D721Med (cell line): ENCODE measurements around the gene SYT8.

Experiments used
- DNase-seq: peaks from one replicate; pipeline ENCODE4 v3.0.0; 2011; ENCODE audit warnings: low spot score; ENCODE audit not compliant: insufficient read length
- FAIRE-seq: peaks from 2 replicates; lab custom pipeline; 2011; peaks lifted over from hg19 to GRCh38; lab: Jason Lieb, UNC
- TF ChIP-seq, protein P1 (sequence below): IDR thresholded peaks from 2 replicates; pipeline ENCODE4 v1.5.1; 2012; ENCODE audit warnings: mild to moderate bottlenecking, control low read depth; ENCODE audit not compliant: insufficient read depth; ENCODE audit errors: missing control alignments

The SYT8 gene

GRCh38 chr11:1825785-1826451 is 8.9 kb upstream of the SYT8 start:
- no peak for DNase-seq
- no peak for FAIRE-seq
- TF ChIP-seq, protein P1, sequence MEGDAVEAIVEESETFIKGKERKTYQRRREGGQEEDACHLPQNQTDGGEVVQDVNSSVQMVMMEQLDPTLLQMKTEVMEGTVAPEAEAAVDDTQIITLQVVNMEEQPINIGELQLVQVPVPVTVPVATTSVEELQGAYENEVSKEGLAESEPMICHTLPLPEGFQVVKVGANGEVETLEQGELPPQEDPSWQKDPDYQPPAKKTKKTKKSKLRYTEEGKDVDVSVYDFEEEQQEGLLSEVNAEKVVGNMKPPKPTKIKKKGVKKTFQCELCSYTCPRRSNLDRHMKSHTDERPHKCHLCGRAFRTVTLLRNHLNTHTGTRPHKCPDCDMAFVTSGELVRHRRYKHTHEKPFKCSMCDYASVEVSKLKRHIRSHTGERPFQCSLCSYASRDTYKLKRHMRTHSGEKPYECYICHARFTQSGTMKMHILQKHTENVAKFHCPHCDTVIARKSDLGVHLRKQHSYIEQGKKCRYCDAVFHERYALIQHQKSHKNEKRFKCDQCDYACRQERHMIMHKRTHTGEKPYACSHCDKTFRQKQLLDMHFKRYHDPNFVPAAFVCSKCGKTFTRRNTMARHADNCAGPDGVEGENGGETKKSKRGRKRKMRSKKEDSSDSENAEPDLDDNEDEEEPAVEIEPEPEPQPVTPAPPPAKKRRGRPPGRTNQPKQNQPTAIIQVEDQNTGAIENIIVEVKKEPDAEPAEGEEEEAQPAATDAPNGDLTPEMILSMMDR = no peak

GRCh38 chr11:1826552-1827094 is 8.2 kb upstream of the SYT8 start:
- no peak for FAIRE-seq
- DNase-seq = no peak
- TF ChIP-seq, protein P1 = peak; percentile 18

DNA sequence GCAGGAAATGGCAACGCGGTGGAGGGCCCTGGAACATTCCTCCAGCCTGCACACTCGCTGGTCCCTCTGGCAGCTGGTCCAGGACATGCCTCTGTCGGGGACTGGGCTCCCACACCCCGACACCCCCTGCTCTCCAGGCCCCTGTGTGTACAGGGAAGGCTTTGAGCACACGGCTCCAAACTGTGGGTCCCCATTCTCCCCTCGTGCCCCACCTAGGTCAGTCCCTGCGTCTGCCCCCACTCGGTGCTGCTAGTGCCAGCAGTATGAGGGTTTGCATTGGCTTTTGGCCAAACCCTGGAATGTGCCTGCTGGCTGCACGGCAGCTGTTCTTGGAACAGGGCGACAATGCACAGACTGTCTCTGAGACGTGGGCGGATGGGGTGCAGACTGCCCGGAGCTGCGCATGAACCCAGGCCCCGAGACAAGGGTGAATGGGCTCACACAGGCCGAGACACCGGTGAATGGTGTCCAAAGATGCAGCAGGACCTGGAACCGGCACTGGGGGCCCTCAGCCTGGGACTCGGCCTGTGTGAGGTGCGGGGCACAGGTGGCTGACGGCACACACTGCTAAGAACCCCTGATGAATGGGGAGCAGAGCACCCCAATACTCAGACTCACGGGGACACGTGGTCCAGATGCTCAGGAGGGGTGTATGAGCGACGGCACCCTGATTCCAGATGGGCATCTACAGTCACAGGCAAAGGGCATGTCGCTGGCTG is 7.5 kb upstream of the SYT8 start:
- DNase-seq (no peak), FAIRE-seq (no peak)
- TF ChIP-seq, protein P1 = no peak

DNA sequence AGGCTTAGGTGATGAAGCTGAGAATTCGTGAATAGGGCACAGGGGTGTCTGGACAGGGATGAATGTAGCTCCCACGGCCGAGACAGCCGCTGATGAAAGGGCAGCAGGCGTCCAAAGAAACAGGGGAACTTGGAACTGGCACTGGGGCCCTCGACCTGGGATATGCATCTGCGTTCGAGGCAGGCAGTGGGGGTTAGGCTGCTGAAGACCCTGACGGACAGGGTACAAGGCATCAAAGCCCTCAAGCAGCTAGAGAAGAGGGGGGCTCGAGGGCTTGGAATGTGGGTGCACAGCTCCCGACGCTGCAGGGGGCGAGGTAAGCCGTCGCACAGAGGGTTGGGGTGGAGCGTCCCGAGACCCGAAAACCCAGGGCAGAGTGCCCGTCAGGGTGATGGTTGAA is 6.9 kb upstream of the SYT8 start:
- FAIRE-seq (no peak), DNase-seq (no peak)
- TF ChIP-seq, protein P1 = no peak

- FAIRE-seq (no peak), DNase-seq (no peak)
- TF ChIP-seq, protein P1 = no peak
Measured at GRCh38 chr11:1828542-1828941, 6.2 kb upstream of the SYT8 start.

DNA sequence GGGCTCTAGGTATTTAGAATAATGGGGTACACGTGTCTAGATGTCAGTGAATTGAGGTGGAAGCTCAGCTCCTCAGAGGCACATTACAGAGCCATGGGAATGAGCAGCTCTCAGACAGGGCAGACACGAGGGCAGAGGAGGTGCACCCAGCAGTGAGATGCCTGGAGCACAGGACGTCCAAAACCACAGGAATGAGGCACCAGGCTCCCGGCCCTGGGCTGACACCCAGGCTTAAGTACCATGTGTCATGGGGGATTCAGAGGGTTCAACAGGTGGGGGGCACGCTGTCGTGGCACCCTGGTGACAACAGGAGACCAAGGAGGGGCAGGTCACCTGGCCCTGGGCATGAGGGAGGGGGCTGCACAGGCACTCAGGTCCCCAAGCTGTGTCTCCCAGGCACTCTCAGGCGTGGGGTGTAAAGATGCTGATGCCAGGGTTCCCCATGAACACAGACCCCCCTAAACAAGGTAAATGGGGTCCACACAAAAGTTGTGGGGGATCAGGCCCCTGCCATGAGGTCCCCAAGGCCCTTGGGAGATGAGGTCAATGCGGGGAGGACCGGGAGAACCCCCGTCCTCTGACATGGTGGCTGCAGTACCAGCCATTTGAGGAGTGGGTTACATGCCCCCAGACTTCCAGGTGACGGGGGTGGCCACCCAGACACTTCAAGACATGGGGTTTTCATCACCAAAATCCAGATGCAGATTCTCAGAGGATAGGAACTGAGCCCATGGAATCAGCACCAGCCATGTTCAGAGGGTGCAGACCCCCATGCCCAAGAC is 5.6 kb upstream of the SYT8 start:
- DNase-seq (no peak), FAIRE-seq (no peak)
- TF ChIP-seq, protein P1 = no peak
